H9 (cell line): Measurements from ENCODE around the gene FAM76B. TPM values are rescaled to one million over a fixed set of nuclear protein-coding genes. Genes with fewer than 3 reads are reported as not detected.

ENCODE experiments used
- DNase-seq: peaks from one replicate; pipeline ENCODE4 v3.0.0-alpha.2; 2017
- H2AFZ ChIP-seq: one replicate; pipeline ENCODE4 v1.6.1; 2013; ENCODE audit warnings: mild to moderate bottlenecking, low read length, control low read depth, moderate library complexity
- H2AK5ac ChIP-seq: 2 replicates; pipeline ENCODE4 v1.6.1; 2013; ENCODE audit warnings: low read length, control low read depth, mixed read lengths; ENCODE audit not compliant: insufficient read length
- H2BK120ac ChIP-seq: one replicate; pipeline ENCODE4 v1.6.1; 2013; ENCODE audit warnings: low read depth, mild to moderate bottlenecking, low read length, control low read depth, inconsistent platforms; ENCODE audit not compliant: poor library complexity, severe bottlenecking
- H2BK12ac ChIP-seq: 2 replicates; pipeline ENCODE4 v1.6.1; 2013; ENCODE audit warnings: low read length, control low read depth, mixed read lengths, low read depth; ENCODE audit not compliant: insufficient read length
- H2BK15ac ChIP-seq: 2 replicates; pipeline ENCODE4 v1.6.1; 2013; ENCODE audit warnings: low read depth, low read length, control low read depth
- H2BK20ac ChIP-seq: one replicate; pipeline ENCODE4 v1.6.1; 2013; ENCODE audit warnings: low read depth, mild to moderate bottlenecking, low read length, control low read depth, inconsistent platforms; ENCODE audit not compliant: poor library complexity, severe bottlenecking
- H2BK5ac ChIP-seq: 2 replicates; pipeline ENCODE4 v1.6.1; 2013; ENCODE audit warnings: low read length, control low read depth, mixed read lengths; ENCODE audit not compliant: insufficient read length
- H3K14ac ChIP-seq: 2 replicates; pipeline ENCODE4 v1.6.1; 2013; ENCODE audit warnings: low read length, control low read depth; ENCODE audit not compliant: insufficient read depth
- H3K18ac ChIP-seq: 2 replicates; pipeline ENCODE4 v1.6.1; 2013; ENCODE audit warnings: low read depth, mild to moderate bottlenecking, mixed read lengths, low read length, control low read depth; ENCODE audit not compliant: insufficient read length
- H3K23ac ChIP-seq: 2 replicates; pipeline ENCODE4 v1.6.1; 2013; ENCODE audit warnings: low read length, control low read depth, mixed read lengths, low read depth; ENCODE audit not compliant: insufficient read length
- H3K23me2 ChIP-seq: 2 replicates; pipeline ENCODE4 v1.6.1; 2013; ENCODE audit warnings: low read depth, mild to moderate bottlenecking, mixed read lengths, low read length, control low read depth; ENCODE audit not compliant: insufficient read length, poor library complexity, severe bottlenecking
- H3K27ac ChIP-seq: 2 replicates; pipeline ENCODE4 v1.5.1; 2013; ENCODE audit warnings: low read length, control low read depth, mixed read lengths, low read depth; ENCODE audit not compliant: insufficient read length
- H3K27me3 ChIP-seq: 2 replicates; pipeline ENCODE4 v1.6.1; 2013; ENCODE audit warnings: low read length, control low read depth, inconsistent platforms; ENCODE audit not compliant: insufficient read depth
- H3K4ac ChIP-seq: 2 replicates; pipeline ENCODE4 v1.6.1; 2013; ENCODE audit warnings: low read depth, mild to moderate bottlenecking, control low read depth, inconsistent platforms, low read length, moderate library complexity
- H3K4me1 ChIP-seq: 2 replicates; pipeline ENCODE4 v1.6.1; 2013; ENCODE audit warnings: low read length, control low read depth, inconsistent platforms; ENCODE audit not compliant: insufficient read depth
- H3K4me2 ChIP-seq: 2 replicates; pipeline ENCODE4 v1.6.1; 2013; ENCODE audit warnings: low read length, control low read depth, mixed read lengths; ENCODE audit not compliant: insufficient read length, insufficient read depth
- H3K56ac ChIP-seq: 2 replicates; pipeline ENCODE4 v1.6.1; 2013; ENCODE audit warnings: low read depth, mild to moderate bottlenecking, mixed read lengths, low read length, control low read depth; ENCODE audit not compliant: insufficient read length
- H3K79me1 ChIP-seq: 2 replicates; pipeline ENCODE4 v1.6.1; 2013; ENCODE audit warnings: low read depth, mild to moderate bottlenecking, moderate library complexity, low read length, control low read depth, inconsistent platforms; ENCODE audit not compliant: insufficient read depth, poor library complexity, severe bottlenecking
- H3K79me2 ChIP-seq: 2 replicates; pipeline ENCODE4 v1.6.1; 2013; ENCODE audit warnings: low read length, control low read depth, inconsistent platforms; ENCODE audit not compliant: insufficient read depth
- H3K9ac ChIP-seq: 2 replicates; pipeline ENCODE4 v1.6.1; 2013; ENCODE audit warnings: low read length, control low read depth, mixed read lengths; ENCODE audit not compliant: insufficient read length; ENCODE audit errors: extremely low read depth
- H3K9me3 ChIP-seq: one replicate; pipeline ENCODE4 v1.6.1; 2013; ENCODE audit warnings: low read depth, low read length, inconsistent platforms; ENCODE audit not compliant: control insufficient read depth
- H3T11ph ChIP-seq: one replicate; pipeline ENCODE4 v1.6.1; 2013; ENCODE audit warnings: mild to moderate bottlenecking, low read length, control low read depth, inconsistent platforms
- H4K20me1 ChIP-seq: one replicate; pipeline ENCODE4 v1.6.1; 2013; ENCODE audit not compliant: control insufficient read depth, insufficient read length, insufficient read depth
- H4K5ac ChIP-seq: 2 replicates; pipeline ENCODE4 v1.6.1; 2013; ENCODE audit warnings: low read depth, mild to moderate bottlenecking, mixed read lengths, low read length, control low read depth; ENCODE audit not compliant: insufficient read length
- H4K8ac ChIP-seq: replicated peaks from 2 replicates; pipeline ENCODE4 v1.6.1; 2013; ENCODE audit warnings: low read length, control low read depth, mixed read lengths, low read depth; ENCODE audit not compliant: insufficient read length
- H4K91ac ChIP-seq: 2 replicates; pipeline ENCODE4 v1.6.1; 2013; ENCODE audit warnings: low read depth, mild to moderate bottlenecking, moderate library complexity, mixed read lengths, low read length, control low read depth; ENCODE audit not compliant: insufficient read length
- H3K27ac Mint-ChIP-seq, 3 experiments: 2 replicates in 2 of 3; 3 replicates in 1 of 3; pipeline ENCODE4 v1.8.0; 2020 to 2021; ENCODE audit warnings: mixed read lengths in 3 of 3, mild to moderate bottlenecking in 1 of 3, moderate library complexity in 1 of 3
- H3K27me3 Mint-ChIP-seq: 2 replicates; pipeline ENCODE4 v1.8.0; 2021; ENCODE audit warnings: low read depth, mild to moderate bottlenecking, moderate library complexity, mixed read lengths
- H3K36me3 Mint-ChIP-seq, 3 experiments: 2 replicates in 2 of 3; 3 replicates in 1 of 3; pipeline ENCODE4 v1.8.0; 2020 to 2021; ENCODE audit warnings: low read depth in 3 of 3, mixed read lengths in 3 of 3; ENCODE audit not compliant: insufficient read depth in 1 of 3
- H3K4me1 Mint-ChIP-seq, 2 experiments: 2 replicates each; pipeline ENCODE4 v1.8.0; 2020; ENCODE audit warnings: mixed read lengths in 2 of 2
- H3K4me3 Mint-ChIP-seq, 2 experiments: 2 replicates in 1 of 2; 3 replicates in 1 of 2; pipeline ENCODE4 v1.8.0; 2020 to 2021; ENCODE audit warnings: mild to moderate bottlenecking in 2 of 2, mixed read lengths in 2 of 2, moderate library complexity in 1 of 2
- H3K9me3 Mint-ChIP-seq, 2 experiments: 2 replicates in 1 of 2; 3 replicates in 1 of 2; pipeline ENCODE4 v1.8.0; 2020; ENCODE audit warnings: mild to moderate bottlenecking in 2 of 2, mixed read lengths in 2 of 2, moderate library complexity in 1 of 2
- WGBS: extraction: QIAGEN DNeasy Blood & Tissue Kit; methylation state at CpG from one replicate; pipeline ENCODE4 v1.1.7; 2013; ENCODE audit warnings: missing lambda C conversion rate, low lambda C conversion rate, mixed read lengths; ENCODE audit not compliant: insufficient read length; ENCODE audit errors: extremely low coverage; 5-methylcytosine and 5-hydroxymethylcytosine counted together
- total RNA-seq: library from RNA; stranded (reverse); gene quantifications from 2 replicates; pipeline ENCODE4 v1.2.1, GENCODE V29; 2021
- TF ChIP-seq, protein P1 (sequence below): fragments of 200-600 bp; sonication (generic); conservative IDR thresholded peaks from 3 replicates; pipeline ENCODE4 v1.8.0; 2021; ENCODE audit warnings: antibody characterized with exemption, mild to moderate bottlenecking

The FAM76B gene
- total RNA-seq, 1 experiment from 2014 or later = 31.5 TPM

DNA sequence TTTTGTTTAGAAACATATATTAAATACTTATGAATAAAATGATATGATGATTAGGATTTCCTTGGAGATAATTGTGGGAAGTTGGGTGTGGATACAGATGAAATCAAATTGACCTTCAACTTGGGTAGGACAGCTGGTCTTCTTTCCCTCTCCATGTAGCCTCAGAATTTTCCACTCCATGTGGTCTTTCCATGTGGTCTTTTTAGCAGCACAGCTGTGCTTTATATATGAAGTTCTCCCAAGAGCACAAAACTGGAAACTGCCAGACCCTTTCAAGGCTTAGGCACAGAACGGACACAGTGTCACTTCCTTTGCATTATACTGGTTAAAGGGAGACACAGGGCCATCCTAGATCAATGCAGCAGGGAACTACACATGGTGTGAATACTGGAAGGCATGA is 28.6 kb downstream of the FAM76B start:
- H3K23me2 ChIP-seq = no peaks in the 10 kb centered on the region
- no peak overlapping the region for H2BK12ac ChIP-seq
- H2AK5ac ChIP-seq = no peak overlapping the region
- Mint-ChIP-seq H3K36me3 (no peaks in the 10 kb centered on the region), H3K4me1 (no peaks in the 10 kb centered on the region), H3K9me3 (no peaks in the 10 kb centered on the region), H3K4me3 (no peak overlapping the region), H3K27me3 (no peaks in the 10 kb centered on the region), H3K27ac (no peak overlapping the region)
- H2AFZ ChIP-seq = no peak overlapping the region
- no peak overlapping the region for H4K91ac ChIP-seq
- H3K27me3 ChIP-seq = no peaks in the 10 kb centered on the region
- H3K4me1 ChIP-seq = no peaks in the 10 kb centered on the region
- TF ChIP-seq, protein P1, sequence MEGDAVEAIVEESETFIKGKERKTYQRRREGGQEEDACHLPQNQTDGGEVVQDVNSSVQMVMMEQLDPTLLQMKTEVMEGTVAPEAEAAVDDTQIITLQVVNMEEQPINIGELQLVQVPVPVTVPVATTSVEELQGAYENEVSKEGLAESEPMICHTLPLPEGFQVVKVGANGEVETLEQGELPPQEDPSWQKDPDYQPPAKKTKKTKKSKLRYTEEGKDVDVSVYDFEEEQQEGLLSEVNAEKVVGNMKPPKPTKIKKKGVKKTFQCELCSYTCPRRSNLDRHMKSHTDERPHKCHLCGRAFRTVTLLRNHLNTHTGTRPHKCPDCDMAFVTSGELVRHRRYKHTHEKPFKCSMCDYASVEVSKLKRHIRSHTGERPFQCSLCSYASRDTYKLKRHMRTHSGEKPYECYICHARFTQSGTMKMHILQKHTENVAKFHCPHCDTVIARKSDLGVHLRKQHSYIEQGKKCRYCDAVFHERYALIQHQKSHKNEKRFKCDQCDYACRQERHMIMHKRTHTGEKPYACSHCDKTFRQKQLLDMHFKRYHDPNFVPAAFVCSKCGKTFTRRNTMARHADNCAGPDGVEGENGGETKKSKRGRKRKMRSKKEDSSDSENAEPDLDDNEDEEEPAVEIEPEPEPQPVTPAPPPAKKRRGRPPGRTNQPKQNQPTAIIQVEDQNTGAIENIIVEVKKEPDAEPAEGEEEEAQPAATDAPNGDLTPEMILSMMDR = no peak
- no peak overlapping the region for H3K4me2 ChIP-seq
- H3K27ac ChIP-seq = no peak overlapping the region
- no peak overlapping the region for H2BK20ac ChIP-seq
- H4K20me1 ChIP-seq = no peaks in the 10 kb centered on the region
- no peak overlapping the region for H3K4ac ChIP-seq
- no peak overlapping the region for H3K18ac ChIP-seq
- no peak overlapping the region for H3T11ph ChIP-seq
- no peaks in the 10 kb centered on the region for H3K9me3 ChIP-seq
- DNase-seq = no peak
- H2BK15ac ChIP-seq = no peak overlapping the region
- H3K9ac ChIP-seq = no peak overlapping the region
- no peaks in the 10 kb centered on the region for H3K79me1 ChIP-seq
- H2BK120ac ChIP-seq = no peak overlapping the region
- no peak overlapping the region for H3K14ac ChIP-seq
- no peak overlapping the region for H3K23ac ChIP-seq
- no peak overlapping the region for H4K8ac ChIP-seq
- H3K56ac ChIP-seq = no peak overlapping the region
- WGBS = no CpG with 5 or more reads among the region's 1 CpG
- no peak overlapping the region for H2BK5ac ChIP-seq
- no peak overlapping the region for H4K5ac ChIP-seq
- H3K79me2 ChIP-seq = no peaks in the 10 kb centered on the region
